GM18508 (cell line): ENCODE measurements around the gene DLX1.
"Not testable (repeated sequence)": the region's sequence is repeated elsewhere in the genome, so short reads cannot be mapped to it uniquely, and the experiment has no call there.

ENCODE experiments used
- ATAC-seq: cut with Tn5 transposase; IDR thresholded peaks from one replicate; pipeline ENCODE4 v1.9.1; 2021; ENCODE audit warnings: moderate number of reproducible peaks; ENCODE audit not compliant: insufficient read depth, unreplicated experiment

The DLX1 gene

GRCh38 chr2:172107690-172108586 lies 22.6 kb downstream of the DLX1 start:
- ATAC-seq, result no peak

DNA sequence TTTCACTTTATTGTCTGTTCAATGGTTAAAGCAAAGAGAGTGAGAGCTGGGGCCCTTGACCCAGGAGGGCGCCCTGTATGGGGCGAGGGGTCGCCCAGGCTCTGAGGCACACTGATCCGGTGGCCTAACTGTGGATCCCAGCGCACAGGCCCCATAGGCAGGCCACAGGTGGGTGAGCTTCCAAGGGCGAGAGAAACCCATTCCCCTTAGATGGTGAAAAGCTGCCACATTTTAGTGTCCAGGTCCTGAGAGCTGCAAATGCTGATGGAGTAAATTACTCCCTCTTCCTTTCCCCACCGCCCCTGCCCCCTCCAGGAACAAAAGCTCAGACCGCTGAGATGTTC lies 23.3 kb downstream of the DLX1 start:
- no peak for ATAC-seq

DNA sequence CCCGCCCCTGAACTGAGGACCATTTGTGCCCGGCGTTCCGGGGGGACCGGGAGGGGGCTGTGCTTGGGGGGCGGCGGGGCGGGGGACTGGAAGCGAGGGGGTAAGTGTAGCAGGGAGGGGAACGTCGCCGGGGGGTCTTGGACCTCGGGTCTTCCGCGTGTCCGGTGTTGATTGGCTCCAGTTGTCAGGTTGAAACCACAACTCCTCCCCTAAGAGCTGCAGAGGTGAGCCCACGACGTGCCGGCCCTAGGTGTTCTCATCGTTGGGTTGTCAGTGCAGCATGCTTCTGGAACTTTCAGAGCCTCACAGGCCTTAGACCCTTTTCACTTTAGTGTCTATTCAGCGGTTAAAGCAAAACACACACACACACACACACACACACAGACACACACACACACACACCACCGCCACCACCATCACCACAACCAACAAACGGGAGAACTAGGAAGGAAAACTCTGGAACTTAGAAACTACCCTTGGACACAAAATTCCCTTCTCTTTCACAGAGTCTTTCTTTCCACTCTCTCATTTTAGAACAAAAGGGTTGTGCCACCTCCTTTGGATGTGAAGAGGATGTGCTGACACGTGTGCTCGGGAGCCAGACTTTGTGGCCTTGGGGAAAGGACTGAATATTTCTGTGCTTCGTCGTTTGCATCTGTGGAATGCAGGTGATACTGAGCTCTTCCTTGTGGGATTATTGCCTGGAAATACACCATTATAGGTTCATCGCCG lies 24.1 kb downstream of the DLX1 start:
- no peak for ATAC-seq

DNA sequence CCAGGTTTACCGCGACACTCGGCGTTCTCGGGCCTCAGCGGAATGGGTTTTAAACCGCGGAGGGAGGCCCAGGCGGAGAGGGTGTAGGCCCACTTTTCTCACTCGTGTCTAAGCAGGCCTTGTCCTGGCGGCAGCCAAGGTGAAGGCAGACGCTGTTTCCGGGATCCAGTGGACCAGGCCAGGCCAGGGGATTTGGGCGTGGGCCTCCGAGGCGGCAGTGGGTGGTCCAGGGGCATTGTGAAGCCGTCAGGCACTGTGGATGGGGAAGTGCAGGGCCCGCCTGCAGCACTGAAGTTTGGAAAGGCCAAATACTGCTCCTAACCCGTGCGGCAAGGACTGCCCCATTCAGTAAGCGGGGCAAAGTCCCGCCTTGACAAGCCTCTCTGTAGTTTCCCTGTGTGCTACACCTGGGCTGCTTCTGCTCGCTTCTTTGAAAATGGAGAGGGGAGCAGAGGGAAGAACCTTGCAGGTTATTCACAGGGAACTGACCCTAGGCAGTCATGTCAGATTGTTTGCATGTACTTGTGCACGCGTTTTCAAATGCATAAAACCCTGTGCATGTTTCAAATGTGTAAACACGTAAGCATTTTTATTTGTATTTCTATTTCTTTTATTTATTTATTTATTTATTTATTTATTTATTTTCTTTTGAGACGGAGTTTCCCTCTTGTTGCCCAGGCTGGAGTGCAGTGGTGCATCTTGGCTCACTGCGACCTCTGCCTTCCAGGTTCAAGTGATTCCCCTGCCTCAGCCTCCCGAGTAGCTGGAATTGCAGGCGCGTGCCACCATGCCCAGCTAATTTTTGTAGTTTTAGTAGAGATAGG lies 24.9 kb downstream of the DLX1 start:
- ATAC-seq, result no peak

DNA sequence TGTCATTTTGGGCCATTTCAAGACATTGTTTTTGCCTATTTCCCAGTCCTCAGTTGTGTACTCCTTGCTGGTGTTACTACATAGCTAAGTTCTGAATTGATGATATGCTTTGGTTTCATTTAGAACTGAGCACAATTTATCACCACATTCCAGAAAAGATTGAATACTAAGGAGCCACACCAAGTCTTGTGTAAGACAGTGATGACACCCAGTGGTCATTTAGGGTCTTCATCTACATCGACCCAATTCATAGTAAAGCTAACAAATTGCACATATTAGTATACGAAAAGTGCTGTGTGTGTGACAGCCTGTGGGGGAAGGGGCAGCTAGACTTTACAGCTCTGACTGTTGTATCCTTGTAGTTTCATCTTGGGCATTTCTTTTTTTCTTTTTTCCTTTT lies 28.3 kb downstream of the DLX1 start:
- ATAC-seq, result no peak

GRCh38 chr2:172114176-172114575 lies 28.9 kb downstream of the DLX1 start:
- ATAC-seq, result not testable (repeated sequence)

DNA sequence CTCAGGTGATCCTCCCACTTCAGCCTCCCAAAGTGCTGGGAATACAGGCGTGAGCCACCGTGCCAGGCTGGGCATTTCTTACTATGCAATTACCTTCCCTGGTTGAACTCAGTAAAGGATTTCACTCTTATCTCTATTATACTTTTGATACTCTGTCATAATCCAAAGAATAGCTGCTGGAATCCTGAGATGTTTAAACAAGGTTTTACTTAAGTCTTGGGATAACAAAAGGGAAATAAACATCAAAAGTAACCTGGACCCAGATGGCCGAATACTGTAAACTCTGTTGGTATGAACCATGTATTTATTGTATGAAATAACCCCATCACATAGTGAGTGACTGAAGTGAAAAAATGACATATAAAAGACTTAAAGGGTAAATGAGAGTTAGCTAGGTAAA lies 29.3 kb downstream of the DLX1 start:
- ATAC-seq, result no peak

GRCh38 chr2:172116107-172116506 lies 30.8 kb downstream of the DLX1 start:
- no peak for ATAC-seq

DNA sequence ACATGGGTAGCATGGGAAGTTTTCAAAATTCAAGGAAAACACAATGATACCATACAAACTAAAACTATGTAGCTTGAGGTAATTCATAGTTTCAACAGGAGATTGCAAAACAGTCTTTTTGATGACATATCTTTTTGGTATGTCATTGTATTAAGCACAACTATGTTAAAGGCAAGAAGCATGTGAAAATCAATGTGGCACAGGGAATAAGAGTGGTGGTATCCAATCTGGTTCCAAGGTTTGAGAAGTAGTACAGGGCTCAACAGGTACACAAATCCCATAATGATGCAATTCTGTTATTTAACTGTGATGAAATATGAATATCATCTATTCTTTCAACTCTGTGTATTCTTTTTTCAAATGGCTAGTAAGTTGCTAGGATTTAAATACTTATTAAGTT lies 33.8 kb downstream of the DLX1 start:
- no peak for ATAC-seq

GRCh38 chr2:172120118-172120517 lies 34.8 kb downstream of the DLX1 start:
- ATAC-seq, result no peak

- no peak for ATAC-seq
These were observed 43.2 kb downstream of the DLX1 start for GRCh38 chr2:172128484-172128883.

DNA sequence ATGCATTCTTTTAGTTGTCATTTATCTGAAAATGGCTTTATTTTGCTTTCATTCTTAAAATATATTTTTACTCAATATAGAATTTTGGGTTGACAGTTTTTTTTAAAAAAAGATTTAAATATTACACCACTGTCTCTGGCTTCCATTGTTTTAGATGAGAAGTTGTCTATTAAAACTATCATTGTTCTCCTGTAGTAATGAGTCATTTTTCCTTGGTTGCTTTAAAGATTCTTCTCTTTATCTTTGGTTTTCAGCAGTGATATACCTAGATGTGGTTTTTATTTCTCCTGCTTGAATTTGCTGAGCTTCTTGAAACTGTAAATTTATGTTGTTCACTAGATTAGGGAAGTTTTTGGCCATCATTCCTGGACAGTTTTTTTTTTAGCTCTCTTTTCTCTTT lies 44.1 kb downstream of the DLX1 start:
- no peak for ATAC-seq

DNA sequence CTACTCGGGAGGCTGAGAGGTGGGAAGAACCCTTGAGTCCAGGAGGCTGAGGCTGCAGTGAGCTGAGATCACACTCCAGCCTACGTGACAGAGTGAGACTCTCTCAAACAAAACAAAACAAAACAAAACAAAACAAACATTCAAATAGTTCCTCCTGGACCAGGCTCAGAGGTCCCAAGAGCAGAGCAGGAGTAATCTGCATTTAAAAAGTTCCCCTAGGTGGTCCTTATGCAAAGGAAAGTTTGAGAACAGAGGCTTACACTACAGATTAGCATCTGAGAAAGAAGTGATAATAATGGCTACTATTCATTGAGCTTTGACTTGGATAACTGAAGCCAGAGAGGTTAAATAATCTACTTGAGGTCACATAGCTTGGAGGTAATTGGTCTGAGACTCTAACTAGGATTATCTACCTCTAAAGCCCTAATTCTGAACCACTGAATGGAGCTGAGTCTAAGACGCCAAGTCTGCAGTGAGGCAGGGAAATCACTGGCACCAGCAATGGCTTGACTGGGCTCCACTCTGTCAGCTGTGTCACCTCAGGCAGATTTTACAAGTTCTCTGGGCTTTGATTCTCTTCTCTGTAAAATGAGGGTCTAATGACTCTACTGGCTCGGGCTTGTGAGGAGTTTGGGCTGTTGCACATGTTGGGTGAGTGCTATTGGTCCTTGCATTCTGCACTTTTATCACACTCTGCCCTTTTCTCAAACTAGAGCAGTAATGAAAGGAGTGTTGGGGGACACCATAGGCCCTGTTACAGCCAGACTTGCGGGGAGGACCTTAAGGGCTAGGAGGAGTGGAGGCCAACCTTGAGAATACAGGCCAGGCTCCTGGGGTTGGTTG lies 46.6 kb downstream of the DLX1 start:
- ATAC-seq, result no peak

DNA sequence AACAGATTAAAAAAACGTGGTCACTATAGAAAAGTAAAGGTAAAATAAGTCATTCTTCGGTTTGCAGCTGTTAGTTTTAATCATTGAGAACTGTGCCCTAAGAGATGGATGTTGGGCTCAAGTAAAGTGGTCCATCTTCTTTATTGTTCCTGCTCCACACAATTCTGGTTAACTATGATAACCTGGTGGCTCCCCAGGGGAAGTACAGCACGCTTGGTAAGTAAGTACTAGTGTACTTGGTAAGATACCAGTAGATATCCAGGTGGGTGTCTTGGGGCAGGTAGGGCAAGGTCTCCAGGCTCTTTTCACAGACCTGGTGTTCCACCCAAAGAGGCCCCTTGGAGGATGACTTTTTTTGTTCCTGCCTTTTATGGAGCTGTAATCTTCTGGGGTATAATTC lies 49.0 kb downstream of the DLX1 start:
- ATAC-seq, result no peak

DNA sequence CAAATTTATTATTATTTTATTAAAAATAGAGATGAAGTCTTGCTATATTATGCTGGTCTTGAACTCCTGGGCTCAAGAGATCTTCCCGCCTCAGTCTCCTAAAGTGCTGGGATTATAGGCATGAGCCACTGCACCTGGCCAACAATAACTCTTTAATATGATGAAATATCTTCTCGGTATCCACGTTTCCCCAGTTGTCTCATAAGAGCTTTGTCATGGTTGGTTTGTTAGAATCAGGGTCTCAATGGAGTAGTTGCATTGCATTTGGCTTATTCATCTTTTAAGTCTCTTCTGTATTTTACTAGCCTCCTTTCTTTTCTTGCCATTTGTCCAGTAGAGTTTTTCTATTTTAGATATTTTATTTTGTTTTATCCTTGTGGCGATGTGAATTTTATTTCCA lies 50.1 kb downstream of the DLX1 start:
- no peak for ATAC-seq

DNA sequence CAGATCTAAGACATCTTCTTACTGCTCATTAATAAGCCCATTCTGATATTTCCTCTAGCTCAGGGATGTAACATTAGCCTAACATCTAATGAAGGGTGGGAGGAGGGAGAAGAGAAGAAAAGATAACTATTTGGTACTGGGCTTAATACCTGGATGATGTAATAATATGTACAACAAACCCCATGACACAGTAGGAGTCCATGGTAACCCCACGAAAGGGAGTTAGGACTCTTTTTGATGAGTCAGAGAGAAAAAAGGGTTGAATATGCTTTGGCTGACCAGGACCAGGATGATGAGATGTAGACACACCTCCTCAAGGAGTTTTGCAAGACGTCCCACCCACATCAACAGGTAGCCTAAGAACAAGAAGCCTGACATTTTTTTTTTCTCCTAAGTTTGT lies 51.8 kb downstream of the DLX1 start:
- no peak for ATAC-seq

- ATAC-seq, result no peak
These were observed 52.6 kb downstream of the DLX1 start for GRCh38 chr2:172137943-172138342.

GRCh38 chr2:172138727-172139126 lies 53.4 kb downstream of the DLX1 start:
- ATAC-seq, result not testable (repeated sequence)
